Lower leg skin (tissue), 3 donors: ENCODE measurements around the gene ARFIP1.

Experiments
- POLR2A ChIP-seq, 2 donors: fragments of 450-650 bp; IDR thresholded peaks; one replicate each; pipeline ENCODE4 v1.6.1; 2016 to 2017; ENCODE audit warnings: antibody characterized with exemption in 2 of 2, mild to moderate bottlenecking in 1 of 2, moderate library complexity in 1 of 2
- TF ChIP-seq, protein P1 (sequence below), 3 donors: fragments of 450-650 bp; IDR thresholded peaks; one replicate each; pipeline ENCODE4 v1.5.1; 2016; ENCODE audit warnings: antibody characterized with exemption in 3 of 3, mild to moderate bottlenecking in 3 of 3, moderate library complexity in 2 of 3

DNA sequence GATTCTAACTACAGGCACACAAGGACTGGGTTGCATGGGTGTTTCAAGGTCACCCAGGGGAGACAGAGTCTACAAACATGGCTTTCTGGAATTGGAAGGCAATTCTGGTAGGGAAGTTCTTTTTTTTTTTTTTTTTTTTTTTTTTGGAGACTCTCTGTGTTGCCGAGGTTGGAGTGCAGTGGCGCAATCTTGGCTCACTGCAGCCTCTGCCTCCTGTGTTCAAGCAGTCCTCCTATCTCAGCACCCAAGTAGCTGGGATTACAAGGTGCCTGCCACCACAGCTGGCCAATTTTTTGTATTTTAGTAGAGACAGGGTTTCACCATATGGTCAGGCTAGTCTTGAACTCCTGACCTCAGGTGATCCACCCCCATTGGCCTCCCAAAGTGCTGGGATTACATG is 140.1 kb downstream of the ARFIP1 start:
- TF ChIP-seq POLR2A (IDR thresholded peaks at IDR 0.05) = no peak
- TF ChIP-seq, protein P1, sequence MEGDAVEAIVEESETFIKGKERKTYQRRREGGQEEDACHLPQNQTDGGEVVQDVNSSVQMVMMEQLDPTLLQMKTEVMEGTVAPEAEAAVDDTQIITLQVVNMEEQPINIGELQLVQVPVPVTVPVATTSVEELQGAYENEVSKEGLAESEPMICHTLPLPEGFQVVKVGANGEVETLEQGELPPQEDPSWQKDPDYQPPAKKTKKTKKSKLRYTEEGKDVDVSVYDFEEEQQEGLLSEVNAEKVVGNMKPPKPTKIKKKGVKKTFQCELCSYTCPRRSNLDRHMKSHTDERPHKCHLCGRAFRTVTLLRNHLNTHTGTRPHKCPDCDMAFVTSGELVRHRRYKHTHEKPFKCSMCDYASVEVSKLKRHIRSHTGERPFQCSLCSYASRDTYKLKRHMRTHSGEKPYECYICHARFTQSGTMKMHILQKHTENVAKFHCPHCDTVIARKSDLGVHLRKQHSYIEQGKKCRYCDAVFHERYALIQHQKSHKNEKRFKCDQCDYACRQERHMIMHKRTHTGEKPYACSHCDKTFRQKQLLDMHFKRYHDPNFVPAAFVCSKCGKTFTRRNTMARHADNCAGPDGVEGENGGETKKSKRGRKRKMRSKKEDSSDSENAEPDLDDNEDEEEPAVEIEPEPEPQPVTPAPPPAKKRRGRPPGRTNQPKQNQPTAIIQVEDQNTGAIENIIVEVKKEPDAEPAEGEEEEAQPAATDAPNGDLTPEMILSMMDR (IDR thresholded peaks at IDR 0.05) = no peak
